ENCODE results near the gene SLFNL1.
A peak's percentile ranks its signal among the peaks of the same experiment; 100 is the strongest.

Gene SLFNL1

GRCh38 chr1:41021526-41022308 is at the start of gene SLFNL1:
TSS of gene SLFNL1 (minus strand) at chr1:41021725. CDS start at chr1:41020660, 1,065 bp downstream.
- H3K36me3 ChIP-seq (ENCODE audit: insufficient read depth, low read length): no peaks in the 10 kb centered on the region

GRCh38 chr1:41056907-41057306 is 35.4 kb upstream of the SLFNL1 start:
- Histone ChIP-seq H3K9ac (ENCODE audit: low read depth, low read length) (peak overlapping the region; percentile 8; the same call in 1 of the 2 replicates), H3K9me3 (ENCODE audit: control insufficient read depth, insufficient read depth, low read length) (peaks cover 2% of the 10 kb centered on the region; the same call in 1 of the 2 replicates), H3K36me3 (ENCODE audit: insufficient read depth, low read length) (peaks cover 4% of the 10 kb centered on the region; the same call in 1 of the 2 replicates), H3K4me1 (ENCODE audit: insufficient read depth, low read length) (peaks cover 5% of the 10 kb centered on the region; the same call in 1 of the 2 replicates)

More at GRCh38 chr1:41021526-41022308, at the start of gene SLFNL1:
- peaks cover 12% of the 10 kb centered on the region; the same call in 1 of the 2 replicates for H3K4me1 ChIP-seq (ENCODE audit: insufficient read depth, low read length)
- H3K9me3 ChIP-seq (ENCODE audit: control insufficient read depth, insufficient read depth, low read length): no peaks in the 10 kb centered on the region
- H3K9ac ChIP-seq (ENCODE audit: low read depth, low read length): no peak within 1 kb of the TSS

- Histone ChIP-seq H3K36me3 (ENCODE audit: insufficient read depth, low read length) (no peaks in the 10 kb centered on the region), H3K9me3 (ENCODE audit: control insufficient read depth, insufficient read depth, low read length) (no peaks in the 10 kb centered on the region), H3K4me1 (ENCODE audit: insufficient read depth, low read length) (peaks cover 5% of the 10 kb centered on the region; the same call in 1 of the 2 replicates), H3K9ac (ENCODE audit: low read depth, low read length) (no peak overlapping the region)
These were observed 31.8 kb upstream of the SLFNL1 start for GRCh38 chr1:41053316-41053715.

- H3K4me1 ChIP-seq (ENCODE audit: insufficient read depth, low read length): no peaks in the 10 kb centered on the region
- no peaks in the 10 kb centered on the region for H3K36me3 ChIP-seq (ENCODE audit: insufficient read depth, low read length)
These were observed 29.5 kb upstream of the SLFNL1 start for GRCh38 chr1:41051022-41051421.

GRCh38 chr1:41048540-41048939 is 27.0 kb upstream of the SLFNL1 start:
- Histone ChIP-seq H3K9ac (ENCODE audit: low read depth, low read length) (no peak overlapping the region), H3K36me3 (ENCODE audit: insufficient read depth, low read length) (no peaks in the 10 kb centered on the region), H3K9me3 (ENCODE audit: control insufficient read depth, insufficient read depth, low read length) (no peaks in the 10 kb centered on the region), H3K4me1 (ENCODE audit: insufficient read depth, low read length) (peaks cover 4% of the 10 kb centered on the region; the same call in 1 of the 2 replicates)

More at GRCh38 chr1:41051022-41051421, 29.5 kb upstream of the SLFNL1 start:
- Histone ChIP-seq H3K9me3 (ENCODE audit: control insufficient read depth, insufficient read depth, low read length) (no peaks in the 10 kb centered on the region), H3K9ac (ENCODE audit: low read depth, low read length) (no peak overlapping the region)

GRCh38 chr1:41046347-41046775 is 24.8 kb upstream of the SLFNL1 start:
- H3K36me3 ChIP-seq (ENCODE audit: insufficient read depth, low read length): no peaks in the 10 kb centered on the region
- H3K4me1 ChIP-seq (ENCODE audit: insufficient read depth, low read length): peaks cover 4% of the 10 kb centered on the region; the same call in 1 of the 2 replicates
- no peaks in the 10 kb centered on the region for H3K9me3 ChIP-seq (ENCODE audit: control insufficient read depth, insufficient read depth, low read length)
- H3K9ac ChIP-seq (ENCODE audit: low read depth, low read length): no peak overlapping the region

- H3K36me3 ChIP-seq (ENCODE audit: insufficient read depth, low read length): no peaks in the 10 kb centered on the region
- H3K9ac ChIP-seq (ENCODE audit: low read depth, low read length): no peak overlapping the region
- peaks cover 4% of the 10 kb centered on the region; the same call in 1 of the 2 replicates for H3K4me1 ChIP-seq (ENCODE audit: insufficient read depth, low read length)
- no peaks in the 10 kb centered on the region for H3K9me3 ChIP-seq (ENCODE audit: control insufficient read depth, insufficient read depth, low read length)
These were observed 24.2 kb upstream of the SLFNL1 start for GRCh38 chr1:41045740-41046139.

GRCh38 chr1:41044187-41044586 is 22.7 kb upstream of the SLFNL1 start:
- H3K36me3 ChIP-seq (ENCODE audit: insufficient read depth, low read length): no peaks in the 10 kb centered on the region

GRCh38 chr1:41041614-41042270 is 20.2 kb upstream of the SLFNL1 start:
- Histone ChIP-seq H3K36me3 (ENCODE audit: insufficient read depth, low read length) (peaks cover 4% of the 10 kb centered on the region; the same call in 1 of the 2 replicates), H3K9ac (ENCODE audit: low read depth, low read length) (no peak overlapping the region), H3K9me3 (ENCODE audit: control insufficient read depth, insufficient read depth, low read length) (no peaks in the 10 kb centered on the region)

More at GRCh38 chr1:41044187-41044586, 22.7 kb upstream of the SLFNL1 start:
- H3K4me1 ChIP-seq (ENCODE audit: insufficient read depth, low read length): peaks cover 4% of the 10 kb centered on the region; the same call in 1 of the 2 replicates
- no peak overlapping the region for H3K9ac ChIP-seq (ENCODE audit: low read depth, low read length)
- H3K9me3 ChIP-seq (ENCODE audit: control insufficient read depth, insufficient read depth, low read length): no peaks in the 10 kb centered on the region

GRCh38 chr1:41038110-41038509 is 16.6 kb upstream of the SLFNL1 start:
- no peak overlapping the region for H3K9ac ChIP-seq (ENCODE audit: low read depth, low read length)
- peaks cover 10% of the 10 kb centered on the region; the same call in 1 of the 2 replicates for H3K4me1 ChIP-seq (ENCODE audit: insufficient read depth, low read length)
- H3K36me3 ChIP-seq (ENCODE audit: insufficient read depth, low read length): peaks cover 4% of the 10 kb centered on the region
- no peaks in the 10 kb centered on the region for H3K9me3 ChIP-seq (ENCODE audit: control insufficient read depth, insufficient read depth, low read length)

More at GRCh38 chr1:41041614-41042270, 20.2 kb upstream of the SLFNL1 start:
- peaks cover 4% of the 10 kb centered on the region; the same call in 1 of the 2 replicates for H3K4me1 ChIP-seq (ENCODE audit: insufficient read depth, low read length)

- no peak overlapping the region for H3K9ac ChIP-seq (ENCODE audit: low read depth, low read length)
These were observed 15.8 kb upstream of the SLFNL1 start for GRCh38 chr1:41037116-41037903.

GRCh38 chr1:41033272-41033671 is 11.7 kb upstream of the SLFNL1 start:
- Histone ChIP-seq H3K9ac (ENCODE audit: low read depth, low read length) (no peak overlapping the region), H3K36me3 (ENCODE audit: insufficient read depth, low read length) (peaks cover 8% of the 10 kb centered on the region)

More at GRCh38 chr1:41037116-41037903, 15.8 kb upstream of the SLFNL1 start:
- H3K4me1 ChIP-seq (ENCODE audit: insufficient read depth, low read length): peaks cover 10% of the 10 kb centered on the region; the same call in 1 of the 2 replicates
- no peaks in the 10 kb centered on the region for H3K9me3 ChIP-seq (ENCODE audit: control insufficient read depth, insufficient read depth, low read length)
- peaks cover 4% of the 10 kb centered on the region for H3K36me3 ChIP-seq (ENCODE audit: insufficient read depth, low read length)

GRCh38 chr1:41032147-41032546 is 10.6 kb upstream of the SLFNL1 start:
- Histone ChIP-seq H3K9ac (ENCODE audit: low read depth, low read length) (no peak overlapping the region), H3K4me1 (ENCODE audit: insufficient read depth, low read length) (peaks cover 10% of the 10 kb centered on the region; the same call in 1 of the 2 replicates), H3K36me3 (ENCODE audit: insufficient read depth, low read length) (peaks cover 7% of the 10 kb centered on the region), H3K9me3 (ENCODE audit: control insufficient read depth, insufficient read depth, low read length) (no peaks in the 10 kb centered on the region)

More at GRCh38 chr1:41033272-41033671, 11.7 kb upstream of the SLFNL1 start:
- Histone ChIP-seq H3K4me1 (ENCODE audit: insufficient read depth, low read length) (peaks cover 10% of the 10 kb centered on the region; the same call in 1 of the 2 replicates), H3K9me3 (ENCODE audit: control insufficient read depth, insufficient read depth, low read length) (no peaks in the 10 kb centered on the region)

Measured in ES-I3 (cell line).